ENCODE measurements around the gene KRT17. TPM values are rescaled to one million over a fixed set of nuclear protein-coding genes. Genes with fewer than 3 reads are reported as not detected.

KRT17 gene
- total RNA-seq, 1 experiment from 2014 or later: 1.5 TPM

DNA sequence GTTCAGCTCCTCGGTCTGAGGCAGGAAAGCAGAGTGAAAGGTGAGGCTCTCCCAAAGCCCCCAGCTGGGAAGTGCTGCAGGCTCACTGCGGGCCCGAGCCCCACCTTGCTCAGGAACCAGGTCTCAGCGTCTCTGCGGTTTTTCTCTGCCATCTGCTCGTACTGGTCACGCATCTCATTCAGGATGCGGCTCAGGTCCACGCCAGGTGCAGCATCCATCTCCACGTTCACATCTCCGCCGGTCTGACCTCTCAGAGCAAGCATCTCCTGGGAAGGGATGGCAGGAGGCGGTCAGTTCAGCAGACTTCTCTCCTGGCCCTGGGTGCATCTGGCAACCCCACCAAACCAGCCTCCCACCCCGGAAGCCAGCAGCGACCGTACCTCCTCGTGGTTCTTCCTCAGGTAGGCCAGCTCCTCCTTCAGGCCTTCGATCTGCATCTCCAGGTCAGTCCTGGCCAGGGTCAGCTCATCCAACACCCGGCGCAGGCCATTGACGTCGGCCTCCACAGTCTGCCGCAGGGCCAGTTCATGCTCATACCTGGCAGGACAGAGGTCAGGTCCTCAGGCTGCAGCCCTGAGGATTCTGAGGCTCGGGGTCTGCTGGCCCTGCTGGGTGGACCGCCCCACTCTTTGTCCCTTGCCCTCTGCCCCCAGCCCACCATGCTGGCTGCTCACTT lies 13.3 kb downstream of the KRT17 start:
- H2BK12ac ChIP-seq (ENCODE audit: insufficient read length, low read depth, low read length): no peak overlapping the region
- Mint-ChIP-seq H3K27me3 (ENCODE audit: low read depth) (peaks cover 24% of the 10 kb centered on the region), H3K4me1 (peaks cover 6 to 17% of the 10 kb centered on the region in 2 experiments), H3K27ac (no peak overlapping the region), H3K9me3 (peaks cover 13 to 14% of the 10 kb centered on the region in 2 experiments), H3K4me3 (no peak overlapping the region), H3K36me3 (ENCODE audit: insufficient read depth in 1 of 3, low read depth in 3 of 3) (peaks cover 1 to 13% (median 6%) of the 10 kb centered on the region in 3 experiments; a peak in 5 of 7 replicates)
- no peak overlapping the region for H3K4ac ChIP-seq (ENCODE audit: low read depth, low read length)
- H3K27me3 ChIP-seq (ENCODE audit: insufficient read depth, low read length): no peaks in the 10 kb centered on the region
- H3K9me3 ChIP-seq (ENCODE audit: control insufficient read depth, low read depth, low read length): no peaks in the 10 kb centered on the region
- H4K5ac ChIP-seq (ENCODE audit: insufficient read length, low read depth, low read length): no peak overlapping the region
- no CpG with 5 or more reads among the region's 25 CpGs for WGBS (ENCODE audit: extremely low coverage, insufficient read length, low lambda C conversion rate)
- no peak overlapping the region for H3K9ac ChIP-seq (ENCODE audit: extremely low read depth, insufficient read length, low read length)
- no peak overlapping the region for H4K91ac ChIP-seq (ENCODE audit: insufficient read length, low read depth, low read length)
- no peak for DNase-seq
- H3K79me1 ChIP-seq (ENCODE audit: insufficient read depth, low read depth, low read length, poor library complexity, severe bottlenecking): no peaks in the 10 kb centered on the region
- no peak overlapping the region for H3K56ac ChIP-seq (ENCODE audit: insufficient read length, low read depth, low read length)
- no peaks in the 10 kb centered on the region for H3K79me2 ChIP-seq (ENCODE audit: insufficient read depth, low read length)
- H2BK120ac ChIP-seq (ENCODE audit: low read depth, low read length, poor library complexity, severe bottlenecking): no peak overlapping the region
- no peaks in the 10 kb centered on the region for H3K23me2 ChIP-seq (ENCODE audit: insufficient read length, low read depth, low read length, poor library complexity, severe bottlenecking)
- H3K23ac ChIP-seq (ENCODE audit: insufficient read length, low read depth, low read length): no peak overlapping the region
- H4K20me1 ChIP-seq (ENCODE audit: control insufficient read depth, insufficient read depth, insufficient read length): no peaks in the 10 kb centered on the region
- no peak overlapping the region for H3K27ac ChIP-seq (ENCODE audit: insufficient read length, low read depth, low read length)
- no peak overlapping the region for H4K8ac ChIP-seq (replicated peaks; ENCODE audit: insufficient read length, low read depth, low read length)
- no peak overlapping the region for H2AFZ ChIP-seq (ENCODE audit: low read length)
- H3K4me2 ChIP-seq (ENCODE audit: insufficient read depth, insufficient read length, low read length): no peak overlapping the region
- no peaks in the 10 kb centered on the region for H3K4me1 ChIP-seq (ENCODE audit: insufficient read depth, low read length)
- no peak overlapping the region for H2AK5ac ChIP-seq (ENCODE audit: insufficient read length, low read length)
- H2BK20ac ChIP-seq (ENCODE audit: low read depth, low read length, poor library complexity, severe bottlenecking): no peak overlapping the region
- no peak overlapping the region for H2BK5ac ChIP-seq (ENCODE audit: insufficient read length, low read length)
- H3K14ac ChIP-seq (ENCODE audit: insufficient read depth, low read length): no peak overlapping the region
- H2BK15ac ChIP-seq (ENCODE audit: low read depth, low read length): no peak overlapping the region
- H3T11ph ChIP-seq (ENCODE audit: low read length): no peak overlapping the region
- H3K18ac ChIP-seq (ENCODE audit: insufficient read length, low read depth, low read length): no peak overlapping the region
- no peak for TF ChIP-seq CTCF (conservative IDR thresholded peaks at IDR 0.05)
